HepG2 (cell line): Measurements from ENCODE around the gene TBC1D20. TPM values are rescaled to one million over a fixed set of nuclear protein-coding genes. Genes with fewer than 3 reads are reported as not detected.

Source experiments
- CC2D1A ChIP-seq: sonication (generic); formaldehyde crosslinking; IDR thresholded peaks from 2 replicates; pipeline ENCODE4 v1.8.1; 2023; ENCODE audit warnings: mild to moderate bottlenecking, missing genetic modification reagents
- CHD2 ChIP-seq: IDR thresholded peaks from 2 replicates; pipeline ENCODE4 v1.6.1; 2011; ENCODE audit warnings: low read depth, low read length, improper control_type of control experiment
- EED ChIP-seq: sonication (generic); formaldehyde crosslinking; IDR thresholded peaks from 2 replicates; pipeline ENCODE4 v1.5.0; 2020; ENCODE audit warnings: mild to moderate bottlenecking, missing genetic modification reagents
- FOXM1 ChIP-seq: sonication (generic); formaldehyde crosslinking; IDR thresholded peaks from 2 replicates; pipeline ENCODE4 v1.5.0; 2020; ENCODE audit warnings: missing genetic modification reagents
- NR2F1 ChIP-seq, 2 experiments: fragments of 450-650 bp in 1 of 2; formaldehyde crosslinking in 1 of 2; IDR thresholded peaks; 2 replicates each; pipeline versions ENCODE4 v1.5.0 to v1.6.1; 2016 to 2020; ENCODE audit warnings: mild to moderate bottlenecking in 1 of 2, missing compliant biosample characterization in 1 of 2, missing genetic modification reagents in 1 of 2, moderate library complexity in 1 of 2
- RNF219 ChIP-seq: sonication (generic); formaldehyde crosslinking; IDR thresholded peaks from 2 replicates; pipeline ENCODE4 v1.5.0; 2020; ENCODE audit warnings: mild to moderate bottlenecking, missing genetic modification reagents
- TCF12 ChIP-seq, 2 experiments: fragments of 450-650 bp in 1 of 2; sonication (generic) in 1 of 2; formaldehyde crosslinking in 1 of 2; IDR thresholded peaks; 2 replicates each; pipeline versions ENCODE4 v1.6.1 to v1.8.0; 2017 to 2022; ENCODE audit warnings: antibody characterized with exemption in 1 of 2, mild to moderate bottlenecking in 1 of 2, missing genetic modification reagents in 1 of 2, moderate library complexity in 1 of 2
- ZBTB39 ChIP-seq: sonication (generic); formaldehyde crosslinking; IDR thresholded peaks from 2 replicates; pipeline ENCODE4 v1.5.0; 2020; ENCODE audit warnings: missing genetic modification reagents
- ZNF136 ChIP-seq: sonication (generic); formaldehyde crosslinking; IDR thresholded peaks from 2 replicates; pipeline ENCODE4 v1.8.1; 2022; ENCODE audit warnings: low read depth, mild to moderate bottlenecking, moderate library complexity, missing genetic modification reagents
- ZNF839 ChIP-seq: sonication (generic); formaldehyde crosslinking; IDR thresholded peaks from 2 replicates; pipeline ENCODE4 v1.4.0; 2020; ENCODE audit warnings: missing genetic modification reagents, mild to moderate bottlenecking, borderline replicate concordance
- polyA plus RNA-seq, 8 experiments: library from polyadenylated mRNA; depleted of rRNA in 3 of 8; stranded (reverse) in 7 of 8; unstranded in 1 of 8; fragments of >200 nt; fragmentation: Illumina TruSeq in 4 of 8; extraction: Trizol in 4 of 8; gene quantifications; 2 replicates each; pipeline versions ENCODE4 v1.2.1 to v1.2.3, GENCODE V29; 2011 to 2016; ENCODE audit warnings: low read depth in 4 of 8, missing spikeins in 1 of 8, mixed read lengths in 1 of 8; ENCODE audit not compliant: insufficient read depth in 1 of 8
- total RNA-seq, 5 experiments: library from RNA; depleted of rRNA; stranded (reverse); fragments of >200 nt; fragmentation: Illumina TruSeq; extraction: Trizol; gene quantifications; 2 replicates each; pipeline ENCODE4 v1.2.3, GENCODE V29; 2016; ENCODE audit warnings: low read depth in 1 of 5
- TF ChIP-seq, protein P1 (sequence below): sonication (generic); formaldehyde crosslinking; IDR thresholded peaks from 2 replicates; pipeline ENCODE4 v1.5.1; 2020; ENCODE audit warnings: mild to moderate bottlenecking, missing genetic modification reagents, borderline replicate concordance
- TF ChIP-seq, protein P2 (sequence below): IDR thresholded peaks from 2 replicates; pipeline ENCODE4 v1.6.1; 2016; ENCODE audit warnings: missing genetic modification reagents, missing compliant biosample characterization
- TF ChIP-seq, protein P3 (sequence below): sonication (generic); formaldehyde crosslinking; IDR thresholded peaks from 2 replicates; pipeline ENCODE4 v1.8.1; 2023; ENCODE audit warnings: mild to moderate bottlenecking, missing genetic modification reagents
- TF ChIP-seq, protein P4 (sequence below): sonication (generic); formaldehyde crosslinking; IDR thresholded peaks from 2 replicates; pipeline ENCODE4 v1.5.0; 2020; ENCODE audit warnings: mild to moderate bottlenecking, missing genetic modification reagents, borderline replicate concordance
- TF ChIP-seq, protein P5 (sequence below): sonication (generic); formaldehyde crosslinking; IDR thresholded peaks from 2 replicates; pipeline ENCODE4 v1.5.0; 2020; ENCODE audit warnings: missing genetic modification reagents, mild to moderate bottlenecking, borderline replicate concordance

The TBC1D20 gene
- total and polyA plus RNA-seq, 2 of the 13 experiments (the other 11 are each of a cell fraction or from before 2014, with no cell fraction given): 36.6 to 47.1 TPM

GRCh38 chr20:434661-435419, 27.5 kb downstream of the TBC1D20 start (continued):
- TF ChIP-seq NR2F1 (CRISPR knock-in tag; IDR thresholded peaks at IDR 0.05): no peak
- TF ChIP-seq, protein P1, sequence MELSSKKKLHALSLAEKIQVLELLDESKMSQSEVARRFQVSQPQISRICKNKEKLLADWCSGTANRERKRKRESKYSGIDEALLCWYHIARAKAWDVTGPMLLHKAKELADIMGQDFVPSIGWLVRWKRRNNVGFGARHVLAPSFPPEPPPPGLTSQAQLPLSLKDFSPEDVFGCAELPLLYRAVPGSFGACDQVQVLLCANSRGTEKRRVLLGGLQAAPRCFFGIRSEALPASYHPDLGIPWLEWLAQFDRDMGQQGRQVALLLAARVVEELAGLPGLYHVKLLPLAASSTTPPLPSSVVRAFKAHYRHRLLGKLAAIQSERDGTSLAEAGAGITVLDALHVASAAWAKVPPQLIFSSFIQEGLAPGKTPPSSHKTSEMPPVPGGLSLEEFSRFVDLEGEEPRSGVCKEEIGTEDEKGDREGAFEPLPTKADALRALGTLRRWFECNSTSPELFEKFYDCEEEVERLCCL (CRISPR knock-in tag): no peak
- no peak for TF ChIP-seq TCF12 (IDR thresholded peaks at IDR 0.05)
- TF ChIP-seq TCF12 (CRISPR knock-in tag; IDR thresholded peaks at IDR 0.05): no peak
- no peak for TF ChIP-seq CHD2
- no peak for TF ChIP-seq ZNF839 (CRISPR knock-in tag)
- TF ChIP-seq ZNF136 (CRISPR knock-in tag): no peak
- TF ChIP-seq, protein P2, sequence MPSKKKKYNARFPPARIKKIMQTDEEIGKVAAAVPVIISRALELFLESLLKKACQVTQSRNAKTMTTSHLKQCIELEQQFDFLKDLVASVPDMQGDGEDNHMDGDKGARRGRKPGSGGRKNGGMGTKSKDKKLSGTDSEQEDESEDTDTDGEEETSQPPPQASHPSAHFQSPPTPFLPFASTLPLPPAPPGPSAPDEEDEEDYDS: no peak
- TF ChIP-seq, protein P3, sequence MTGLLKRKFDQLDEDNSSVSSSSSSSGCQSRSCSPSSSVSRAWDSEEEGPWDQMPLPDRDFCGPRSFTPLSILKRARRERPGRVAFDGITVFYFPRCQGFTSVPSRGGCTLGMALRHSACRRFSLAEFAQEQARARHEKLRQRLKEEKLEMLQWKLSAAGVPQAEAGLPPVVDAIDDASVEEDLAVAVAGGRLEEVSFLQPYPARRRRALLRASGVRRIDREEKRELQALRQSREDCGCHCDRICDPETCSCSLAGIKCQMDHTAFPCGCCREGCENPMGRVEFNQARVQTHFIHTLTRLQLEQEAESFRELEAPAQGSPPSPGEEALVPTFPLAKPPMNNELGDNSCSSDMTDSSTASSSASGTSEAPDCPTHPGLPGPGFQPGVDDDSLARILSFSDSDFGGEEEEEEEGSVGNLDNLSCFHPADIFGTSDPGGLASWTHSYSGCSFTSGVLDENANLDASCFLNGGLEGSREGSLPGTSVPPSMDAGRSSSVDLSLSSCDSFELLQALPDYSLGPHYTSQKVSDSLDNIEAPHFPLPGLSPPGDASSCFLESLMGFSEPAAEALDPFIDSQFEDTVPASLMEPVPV: peak; percentile 47; the same call in 1 of the 2 replicates
- TF ChIP-seq EED (CRISPR knock-in tag): no peak
- TF ChIP-seq, protein P4, sequence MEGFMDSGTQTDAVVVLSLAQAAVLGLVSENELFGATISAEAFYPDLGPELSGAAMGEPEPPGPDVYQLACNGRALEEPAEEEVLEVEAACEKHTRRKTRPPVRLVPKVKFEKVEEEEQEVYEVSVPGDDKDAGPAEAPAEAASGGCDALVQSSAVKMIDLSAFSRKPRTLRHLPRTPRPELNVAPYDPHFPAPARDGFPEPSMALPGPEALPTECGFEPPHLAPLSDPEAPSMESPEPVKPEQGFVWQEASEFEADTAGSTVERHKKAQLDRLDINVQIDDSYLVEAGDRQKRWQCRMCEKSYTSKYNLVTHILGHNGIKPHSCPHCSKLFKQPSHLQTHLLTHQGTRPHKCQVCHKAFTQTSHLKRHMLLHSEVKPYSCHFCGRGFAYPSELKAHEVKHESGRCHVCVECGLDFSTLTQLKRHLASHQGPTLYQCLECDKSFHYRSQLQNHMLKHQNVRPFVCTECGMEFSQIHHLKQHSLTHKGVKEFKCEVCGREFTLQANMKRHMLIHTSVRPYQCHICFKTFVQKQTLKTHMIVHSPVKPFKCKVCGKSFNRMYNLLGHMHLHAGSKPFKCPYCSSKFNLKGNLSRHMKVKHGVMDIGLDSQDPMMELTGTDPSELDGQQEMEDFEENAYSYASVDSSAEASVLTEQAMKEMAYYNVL (CRISPR knock-in tag): 0 out of 2 replicates have a peak, but pooled peaks have one; percentile 54
- TF ChIP-seq FOXM1 (CRISPR knock-in tag): no peak
- TF ChIP-seq ZBTB39: no peak
- no peak for TF ChIP-seq CC2D1A (CRISPR knock-in tag)
- no peak for TF ChIP-seq RNF219 (CRISPR knock-in tag)
- TF ChIP-seq, protein P5, sequence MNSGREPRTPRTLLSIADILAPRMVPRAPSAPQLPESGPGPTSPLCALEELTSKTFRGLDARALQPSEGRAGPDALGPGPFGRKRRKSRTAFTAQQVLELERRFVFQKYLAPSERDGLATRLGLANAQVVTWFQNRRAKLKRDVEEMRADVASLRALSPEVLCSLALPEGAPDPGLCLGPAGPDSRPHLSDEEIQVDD: no peak
